Left lobe of liver (tissue), 2 donors: ENCODE results near the gene ARHGAP15. TPM values are rescaled to one million over a fixed set of nuclear protein-coding genes. Genes with fewer than 3 reads are reported as not detected.

ENCODE experiments used
- ATAC-seq: fragments of 200-7000 bp; cut with Tn5 transposase; one replicate; pipeline ENCODE4 v1.9.1; 2020; ENCODE audit warnings: mild to moderate bottlenecking, moderate library complexity
- DNase-seq: peaks from one replicate; pipeline ENCODE4 v3.0.0-alpha.2; 2020; ENCODE audit warnings: low spot score
- total RNA-seq: library from RNA; stranded (reverse); gene quantifications from one replicate; pipeline ENCODE4 v1.2.1, GENCODE V29; 2021
- donor health status: DM: no; HTN: no; CAD: no; lungs with moderate emphysema.
- donor health status: DM: no; HTN: yes; CAD: no.

Gene ARHGAP15
- total RNA-seq, 1 donor from 2014 or later = 2.3 TPM

DNA sequence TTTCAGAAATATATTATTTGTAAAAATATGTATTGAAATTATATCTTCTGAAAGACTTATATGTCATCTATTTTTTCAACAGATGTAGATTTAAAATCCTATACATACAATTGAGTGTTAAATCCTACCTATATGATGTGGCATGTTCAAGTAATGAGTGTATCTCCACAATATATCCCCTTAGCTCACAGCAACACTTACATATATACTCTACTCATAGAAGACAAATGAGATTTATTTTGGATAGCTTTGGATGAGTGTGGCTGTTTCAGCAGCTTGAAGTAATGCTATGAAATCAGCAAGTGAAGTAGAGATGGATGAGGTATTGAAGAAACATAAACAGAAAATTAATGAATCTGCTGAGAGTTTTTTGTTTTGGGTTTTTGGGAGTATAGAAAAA, 263.1 kb downstream of the ARHGAP15 start:
- DNase-seq = no peak

DNA sequence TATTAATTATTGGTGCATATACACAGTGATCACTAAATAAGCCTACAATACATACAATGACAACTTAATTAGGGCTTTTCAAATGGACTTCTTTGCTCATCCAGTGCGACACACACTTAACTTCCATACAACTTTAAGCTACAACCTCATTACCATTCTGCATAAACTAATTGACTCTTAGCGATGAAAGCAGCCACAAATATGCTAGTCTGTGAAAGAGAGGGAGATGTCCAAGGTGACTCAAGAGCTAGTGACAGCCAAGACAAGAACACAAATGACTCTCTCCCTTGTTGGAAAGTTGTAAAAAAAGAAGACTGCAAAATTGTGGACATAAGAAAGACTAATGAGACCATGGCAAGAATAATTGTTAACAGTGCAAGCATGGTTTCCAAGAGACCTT, 264.8 kb downstream of the ARHGAP15 start:
- DNase-seq = no peak
- no peak for ATAC-seq

More for the DNA sequence above, 263.1 kb downstream of the ARHGAP15 start:
- no peak for ATAC-seq

DNA sequence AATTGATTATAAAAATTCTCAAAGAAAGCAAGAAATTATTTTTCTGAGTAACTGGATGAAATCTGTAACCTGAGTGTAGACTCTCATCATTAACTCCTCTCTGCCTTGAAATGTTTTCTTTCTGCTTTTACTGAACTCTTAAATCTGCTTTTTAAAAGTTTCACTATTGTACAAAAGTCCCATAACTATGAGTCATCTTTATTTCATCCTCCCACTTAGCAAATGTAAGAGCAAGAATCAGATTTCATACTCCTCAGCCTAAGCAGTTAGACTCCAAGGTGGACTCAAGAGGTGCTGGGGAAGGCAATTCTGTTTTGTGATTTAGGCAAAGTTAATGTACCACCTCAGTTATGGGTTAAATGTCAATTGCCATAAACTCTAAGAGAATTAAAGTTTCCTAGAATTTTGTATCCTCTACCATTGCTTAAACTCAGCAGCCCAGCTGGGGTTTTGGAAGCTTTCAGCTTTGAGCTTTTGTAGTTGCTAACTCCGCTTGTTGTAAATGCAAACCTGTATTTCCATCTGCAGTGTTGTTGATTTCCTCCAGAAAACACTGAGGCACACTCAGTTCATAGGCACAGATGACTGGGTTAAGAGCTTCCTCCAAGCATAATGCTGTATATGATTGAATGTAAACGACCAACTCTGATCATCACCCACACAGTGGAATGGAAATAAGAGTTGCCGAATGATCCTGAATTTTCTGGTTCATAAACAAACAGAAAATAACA, 268.8 kb downstream of the ARHGAP15 start:
- DNase-seq (no peak), ATAC-seq (no peak)

DNA sequence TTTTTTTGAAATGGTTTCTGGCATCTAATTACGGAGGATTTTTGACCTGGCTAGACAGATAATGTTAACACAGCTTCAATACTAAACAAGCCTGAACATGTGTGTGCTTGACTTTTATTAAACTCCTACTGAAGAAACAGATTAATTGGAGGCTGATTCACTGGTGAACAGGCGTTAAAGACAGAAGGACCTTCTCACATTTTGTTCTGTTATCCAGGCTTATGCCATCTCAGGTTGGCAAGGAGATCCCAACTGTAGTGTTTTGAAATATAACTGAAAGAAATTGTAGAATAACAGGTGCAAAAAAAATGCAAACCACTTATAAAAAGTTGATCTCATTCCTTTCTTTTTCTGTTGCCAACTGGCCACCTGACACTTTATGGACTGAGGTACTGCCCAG, 269.6 kb downstream of the ARHGAP15 start:
- ATAC-seq (no peak), DNase-seq (no peak)

DNA sequence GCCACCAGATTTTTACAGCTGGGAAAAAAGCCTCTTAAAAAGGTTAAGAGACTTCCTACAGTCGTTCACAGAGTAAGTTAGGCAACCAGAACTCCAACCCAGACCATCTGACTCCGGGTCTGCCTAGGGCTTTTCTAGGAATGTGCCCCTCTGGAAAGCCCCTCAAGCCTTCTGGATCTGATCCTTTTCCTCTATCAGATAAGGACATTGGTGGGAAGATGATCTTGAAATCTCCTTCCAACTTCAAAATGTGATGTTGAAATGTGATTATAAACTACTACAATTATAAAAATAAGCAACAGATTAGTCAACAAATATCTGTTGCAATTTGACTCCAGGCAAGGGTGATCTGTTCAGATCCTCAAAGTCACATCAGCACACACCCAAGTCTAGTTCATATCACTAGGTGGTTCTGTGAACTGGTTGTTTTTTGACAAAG, 270.4 kb downstream of the ARHGAP15 start:
- no peak for ATAC-seq

DNA sequence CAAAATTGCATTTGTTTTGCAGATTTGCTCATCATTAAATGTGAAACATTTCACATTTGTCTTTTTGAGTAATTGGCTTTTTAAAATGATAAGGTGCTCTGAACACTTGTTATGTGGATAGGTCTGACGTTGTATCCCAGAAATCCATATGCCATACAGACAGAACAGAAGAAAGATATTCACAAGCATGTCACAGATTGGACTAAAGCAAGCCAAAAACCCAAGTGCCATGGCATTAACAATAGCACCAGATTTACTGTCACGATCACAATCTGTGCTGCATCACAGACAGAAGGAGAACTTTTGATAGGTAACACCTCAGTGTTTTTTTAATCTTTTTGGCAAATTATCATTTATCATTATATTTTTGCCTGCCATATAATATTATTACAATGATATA, 272.6 kb downstream of the ARHGAP15 start:
- ATAC-seq (no peak), DNase-seq (no peak)

More for the DNA sequence above, 270.4 kb downstream of the ARHGAP15 start:
- no peak for DNase-seq

DNA sequence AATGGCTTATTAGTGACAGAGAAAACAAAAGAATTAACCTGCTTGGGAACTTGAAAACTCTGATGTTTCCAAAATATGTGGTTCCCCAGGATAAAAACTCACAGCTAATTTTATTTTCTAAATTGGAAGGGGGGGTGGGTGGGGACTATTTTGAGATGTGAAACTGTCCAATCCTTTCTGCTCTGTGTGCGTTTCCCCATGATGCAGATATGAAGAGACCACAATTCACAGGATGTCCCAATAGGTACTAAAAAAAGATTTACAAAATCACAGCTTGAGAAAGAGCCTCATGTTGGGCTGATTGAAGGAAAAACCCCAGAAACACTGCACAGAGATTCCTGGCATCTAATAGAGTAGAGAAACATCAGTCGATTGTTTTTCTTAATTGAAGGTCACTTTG, 273.2 kb downstream of the ARHGAP15 start:
- DNase-seq (no peak), ATAC-seq (no peak)

DNA sequence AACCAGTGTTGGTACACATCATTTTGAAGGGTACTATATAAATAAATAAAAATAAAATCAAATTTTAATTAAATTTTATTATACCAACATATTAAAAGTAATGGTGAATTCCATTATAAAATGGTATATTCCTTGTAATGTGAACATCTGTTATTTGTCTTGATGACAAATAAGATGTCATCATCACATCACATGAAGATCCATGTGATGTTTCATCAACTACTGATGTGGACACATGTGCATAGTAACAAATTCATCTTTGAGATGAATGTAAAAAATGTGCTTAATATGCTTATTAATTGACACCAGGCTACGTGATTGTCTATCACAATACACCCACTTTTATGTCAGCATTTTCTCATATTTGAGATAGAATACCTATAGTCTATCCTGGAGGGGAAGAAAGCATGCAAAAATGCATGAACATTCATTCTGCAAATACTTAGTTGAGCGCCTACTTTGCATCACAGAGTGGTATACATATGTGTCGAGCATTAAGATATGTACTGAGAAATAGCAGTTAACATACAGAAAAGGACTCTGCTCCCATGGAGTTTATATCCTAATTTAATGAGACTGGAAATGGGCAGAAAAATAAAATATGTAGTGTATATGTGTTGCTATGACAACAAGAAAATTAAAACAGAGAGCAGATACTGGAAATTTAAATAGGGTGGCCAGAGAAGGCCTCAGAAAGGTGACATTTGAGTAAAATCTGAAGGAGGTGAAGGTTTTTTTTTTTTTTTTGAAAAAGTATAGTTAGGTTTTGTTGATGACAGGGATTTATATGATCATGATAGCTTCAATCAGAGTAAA, 281.1 kb downstream of the ARHGAP15 start:
- DNase-seq = no peak
- no peak for ATAC-seq

DNA sequence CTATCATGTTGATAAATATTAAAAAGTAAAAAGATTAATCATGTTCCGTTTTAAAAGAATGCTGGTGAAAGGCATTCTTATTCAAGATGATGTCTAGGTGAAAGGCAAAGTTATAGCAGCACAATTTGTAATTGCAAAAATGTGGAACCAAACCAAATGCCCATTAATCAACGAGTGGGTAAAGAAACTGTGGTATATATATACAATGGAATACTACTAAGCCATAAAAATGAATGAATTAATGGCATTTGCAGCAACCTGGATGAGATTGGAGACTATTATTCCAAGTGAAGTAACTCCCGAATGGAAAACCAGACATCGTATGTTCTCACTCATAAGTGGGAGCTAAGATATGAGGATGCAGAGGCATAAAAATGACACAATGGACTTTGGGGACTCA, 286.4 kb downstream of the ARHGAP15 start:
- DNase-seq (no peak), ATAC-seq (no peak)

DNA sequence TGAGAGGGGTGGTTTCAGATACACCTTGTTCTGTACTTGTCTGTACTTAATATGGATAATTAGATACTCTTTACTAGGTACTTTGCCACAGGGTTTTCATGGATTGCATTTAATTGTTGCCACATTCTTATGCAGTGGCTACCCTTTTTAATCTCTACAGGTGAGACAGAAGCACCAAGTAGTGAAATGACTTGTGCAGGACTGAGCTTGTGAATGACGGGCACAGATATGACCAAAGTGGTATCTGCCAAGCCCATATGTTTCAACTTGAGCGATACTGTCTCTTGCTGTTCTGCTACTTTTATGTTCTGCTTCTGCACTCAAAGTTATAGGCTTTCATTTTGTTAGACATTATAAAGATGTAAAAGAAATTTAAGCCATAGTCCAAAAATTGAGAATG, 288.2 kb downstream of the ARHGAP15 start:
- no peak for ATAC-seq
- DNase-seq = no peak

DNA sequence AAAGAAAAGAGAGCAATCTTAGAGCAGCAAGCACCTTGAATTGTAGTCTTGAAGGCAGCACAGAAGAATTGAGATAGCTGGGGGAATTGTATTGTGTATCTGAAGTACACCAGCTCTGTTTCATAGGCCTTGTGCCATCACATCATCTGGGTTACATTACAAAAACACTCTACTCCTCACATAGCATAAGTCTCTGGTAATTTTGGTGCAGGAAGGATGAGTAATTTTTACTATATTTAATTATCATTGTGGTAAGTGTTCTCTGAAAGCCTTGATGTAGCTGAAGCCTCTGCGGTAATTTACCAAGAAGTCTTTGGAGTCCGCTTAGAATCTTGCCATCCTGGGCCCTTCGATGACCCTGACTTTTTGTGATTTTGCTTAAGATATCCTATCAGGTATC, 291.1 kb downstream of the ARHGAP15 start:
- ATAC-seq (no peak), DNase-seq (no peak)

DNA sequence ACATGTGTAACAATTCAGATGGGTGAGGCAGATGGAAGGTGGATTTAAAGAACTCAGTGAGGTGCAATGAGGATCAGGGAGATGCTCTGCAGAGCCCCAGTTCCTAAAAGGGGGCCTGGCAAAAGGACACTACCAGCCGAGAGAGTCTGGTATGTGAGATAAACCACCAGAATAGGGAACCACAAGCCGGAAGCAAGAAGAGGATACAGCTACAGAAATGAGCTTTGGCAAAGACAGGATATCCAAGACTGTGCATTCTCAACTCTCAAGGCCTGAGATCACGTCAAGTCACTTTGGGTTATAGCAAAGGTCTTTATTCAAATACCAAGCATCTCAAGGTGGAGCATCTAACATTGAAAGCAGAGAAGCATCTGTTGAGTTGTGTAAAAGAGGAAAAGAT, 293.5 kb downstream of the ARHGAP15 start:
- ATAC-seq (no peak), DNase-seq (no peak)

DNA sequence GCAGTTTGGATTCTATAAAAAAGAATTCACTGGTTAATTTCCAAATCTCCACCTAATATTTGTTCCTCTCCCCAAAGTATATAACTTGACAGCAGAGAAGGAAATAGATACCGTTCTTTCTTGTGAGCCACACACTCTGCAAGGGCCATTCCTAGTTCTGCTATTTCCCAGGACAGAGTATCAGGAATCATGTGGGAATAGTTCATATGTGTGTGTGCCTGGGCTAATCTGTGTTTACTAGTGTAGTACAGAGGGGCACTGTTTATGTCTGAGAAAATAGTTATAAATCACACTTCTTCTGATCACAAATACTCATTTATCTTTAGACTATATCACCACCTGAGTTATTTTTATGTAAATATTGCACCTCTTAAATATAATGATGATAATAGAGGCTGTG, 296.7 kb downstream of the ARHGAP15 start:
- DNase-seq (no peak), ATAC-seq (no peak)

DNA sequence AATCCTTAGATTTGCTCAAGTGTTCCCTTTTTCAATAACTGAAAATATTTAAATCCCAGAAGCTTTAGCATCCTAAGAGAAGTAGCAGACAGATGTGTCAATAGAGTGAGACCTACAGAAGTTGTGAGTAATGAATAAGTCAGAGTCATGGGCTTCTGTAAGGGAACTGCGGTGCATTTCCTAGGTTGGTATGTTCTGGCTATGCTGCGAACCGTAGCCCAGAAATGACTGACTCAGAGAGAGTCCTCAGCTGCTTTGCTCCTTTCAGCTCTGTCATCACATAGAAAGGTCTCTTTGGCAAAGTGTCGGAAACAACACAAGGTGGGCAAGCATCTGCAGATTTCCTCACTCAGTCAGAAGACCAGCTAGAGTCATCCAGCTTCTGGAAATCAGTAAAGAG, 297.1 kb downstream of the ARHGAP15 start:
- ATAC-seq (no peak), DNase-seq (no peak)

DNA sequence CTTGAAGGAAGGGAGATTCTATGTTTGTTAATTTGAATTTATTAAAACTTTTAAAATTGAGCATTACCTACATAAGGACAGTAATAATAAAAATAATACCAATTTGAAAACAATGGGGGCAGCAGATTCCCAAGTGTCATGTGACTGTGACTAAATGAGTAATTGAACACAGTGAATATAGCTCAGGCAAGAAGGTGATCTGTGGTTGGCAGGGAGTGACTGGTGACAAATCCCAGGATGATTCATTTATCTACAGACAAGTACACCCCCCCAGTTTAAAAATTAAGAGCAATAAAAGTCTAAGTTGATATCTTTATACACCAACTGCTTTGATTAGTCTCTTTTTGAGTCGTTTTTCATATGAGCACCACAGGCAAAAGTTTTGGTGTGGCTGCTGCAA, 299.5 kb downstream of the ARHGAP15 start:
- DNase-seq = no peak
- no peak for ATAC-seq

DNA sequence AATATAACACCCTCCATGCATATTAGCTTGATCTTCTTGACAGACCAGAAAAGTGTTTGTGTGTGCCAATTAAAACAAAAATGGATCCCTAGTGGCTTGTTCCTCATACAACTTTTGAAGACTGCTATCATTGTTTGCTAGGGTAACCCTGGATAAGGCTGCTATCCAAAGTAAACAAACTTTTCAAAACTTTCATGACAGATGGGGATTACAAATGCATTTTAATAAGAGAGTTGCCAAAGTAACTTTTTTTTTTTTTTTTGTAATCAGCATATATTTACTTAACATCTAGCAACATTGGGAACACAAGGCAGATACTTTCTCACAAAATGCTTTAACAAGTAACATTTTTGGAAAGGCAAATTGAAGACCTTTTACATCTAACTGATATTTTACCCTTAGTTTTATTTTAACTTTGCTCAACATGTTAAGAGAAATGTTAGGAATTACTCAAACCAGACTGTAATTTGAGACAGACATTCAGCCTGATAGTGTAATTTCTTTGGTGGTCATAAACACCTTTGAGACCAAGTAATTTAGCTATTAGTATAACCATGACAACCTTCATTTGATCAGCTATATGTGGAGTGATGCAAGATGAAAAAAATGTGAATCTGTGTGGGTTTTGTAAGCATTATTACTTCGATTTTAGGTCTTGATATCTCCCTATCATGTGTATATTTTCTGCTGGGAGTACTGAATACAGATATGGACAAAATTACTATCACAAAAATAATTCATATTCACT, 300.9 kb downstream of the ARHGAP15 start:
- peak; percentile 81 for ATAC-seq
- no peak for DNase-seq

DNA sequence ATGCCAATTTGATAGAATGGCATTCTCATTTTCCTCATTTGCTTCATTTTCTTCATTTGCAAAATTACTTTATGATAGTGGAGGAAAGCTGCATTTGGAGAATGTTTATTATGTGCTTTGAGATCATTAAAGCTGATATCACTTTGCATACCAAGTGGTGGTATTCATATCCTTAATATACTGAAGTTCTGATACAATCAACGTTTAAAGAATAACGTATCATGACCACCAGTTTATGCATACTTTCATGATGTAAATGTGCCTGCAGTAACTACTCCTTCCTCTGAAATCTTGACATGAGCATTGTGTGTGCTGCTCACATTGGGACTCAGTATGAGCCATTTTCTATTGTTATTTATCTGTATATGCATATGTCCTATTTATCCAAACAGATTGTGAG, 302.1 kb downstream of the ARHGAP15 start:
- DNase-seq (no peak), ATAC-seq (no peak)

DNA sequence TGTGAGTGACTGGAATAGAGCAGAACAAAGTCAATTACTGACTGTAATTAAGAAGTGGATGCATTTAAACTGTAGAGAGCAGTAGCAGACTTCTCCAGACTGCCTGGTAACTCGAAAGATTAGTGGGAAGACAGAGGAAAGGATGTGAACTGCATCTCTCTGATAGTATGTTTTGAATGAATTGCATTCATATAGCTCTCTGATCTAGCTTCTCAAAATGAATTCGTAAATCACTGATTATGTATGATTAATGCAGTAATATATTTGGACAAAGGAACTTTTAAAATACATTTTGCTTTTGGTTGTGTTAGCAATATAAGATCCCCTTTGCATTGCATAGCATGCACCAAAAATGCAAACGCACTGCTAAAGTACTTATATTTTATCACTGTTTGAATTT, 304.0 kb downstream of the ARHGAP15 start:
- ATAC-seq (no peak), DNase-seq (no peak)

DNA sequence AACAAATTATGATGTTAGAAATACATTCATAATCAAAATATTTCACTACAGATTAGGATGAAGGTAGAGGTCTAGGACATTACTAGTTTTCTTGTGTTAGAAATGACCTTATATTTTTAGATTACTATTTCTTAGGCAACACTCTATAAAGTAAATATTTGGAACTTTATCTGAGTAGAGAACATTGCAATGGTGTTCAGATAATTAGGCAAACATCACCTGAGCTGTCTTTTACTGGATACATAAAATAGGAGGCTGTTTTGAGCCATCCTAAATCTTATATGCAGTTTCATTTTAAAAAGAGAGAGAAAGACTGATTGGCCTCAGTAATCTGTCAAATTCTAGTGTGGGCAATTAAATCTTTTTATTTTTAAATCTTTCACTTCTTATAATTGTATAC, 304.6 kb downstream of the ARHGAP15 start:
- DNase-seq (no peak), ATAC-seq (peak; percentile 54)

DNA sequence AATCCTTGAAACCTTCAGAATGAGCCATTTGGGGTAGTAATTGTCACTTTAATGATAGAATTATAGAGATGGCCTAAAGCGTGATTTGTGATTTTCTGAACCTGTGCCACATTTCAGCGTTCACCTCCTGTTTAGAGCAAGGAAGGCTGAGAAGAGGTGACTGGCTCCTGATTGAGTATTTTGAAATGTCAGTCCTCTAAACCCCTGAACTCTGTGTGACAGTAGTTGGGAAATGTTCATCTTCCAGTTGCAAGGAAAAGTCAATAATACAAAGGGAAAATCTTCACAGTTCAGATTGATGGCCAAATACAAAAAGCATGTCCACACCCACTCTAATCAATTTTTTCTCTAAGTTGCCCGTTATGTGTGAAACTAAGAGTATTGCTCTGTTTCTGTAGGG, 305.2 kb downstream of the ARHGAP15 start:
- ATAC-seq = peak; percentile 80
- no peak for DNase-seq

DNA sequence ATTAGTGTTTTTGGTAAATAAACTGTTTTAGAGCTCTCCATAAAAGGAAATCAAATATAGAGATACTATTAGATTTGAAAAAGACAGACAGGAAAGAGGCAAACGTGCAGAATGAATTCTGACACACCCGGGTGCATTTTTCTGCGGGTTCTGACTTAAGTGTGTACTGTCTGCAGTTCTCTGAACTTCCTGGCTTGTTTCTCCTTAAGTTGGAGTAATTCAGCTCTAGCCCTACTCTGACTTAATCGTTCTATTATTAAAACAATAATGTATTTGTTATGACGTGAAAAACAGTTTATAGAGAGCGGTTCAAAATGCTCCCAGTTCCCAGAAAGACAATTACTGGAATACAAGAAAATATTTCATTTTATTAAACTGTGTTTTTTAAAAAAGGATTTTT, 305.9 kb downstream of the ARHGAP15 start:
- no peak for ATAC-seq
- no peak for DNase-seq

DNA sequence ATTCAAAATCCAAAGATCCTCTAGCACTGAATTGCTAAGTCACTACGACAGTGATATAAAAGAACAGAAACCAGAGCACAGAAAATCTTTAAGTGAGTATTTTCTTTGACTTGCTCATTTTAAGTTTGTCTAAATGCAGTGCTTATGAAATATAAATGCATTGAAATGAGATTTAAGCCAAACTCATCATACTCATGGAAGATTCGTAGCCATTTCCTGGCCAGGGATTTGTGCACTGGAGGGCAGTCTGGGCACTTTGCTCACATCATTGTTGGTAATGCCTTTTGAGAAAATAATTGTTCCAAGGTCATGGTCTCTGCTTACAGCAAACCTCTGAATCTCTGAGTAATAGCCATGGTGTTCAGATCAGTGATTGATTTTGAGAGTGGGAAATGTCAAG, 307.7 kb downstream of the ARHGAP15 start:
- ATAC-seq (no peak), DNase-seq (no peak)
